Activated B cell treated with CpG ODN at 0.5 μM for 24 hours (primary cell): ENCODE data around the gene KCNN3. TPM values are rescaled to one million over a fixed set of nuclear protein-coding genes. Genes with fewer than 3 reads are reported as not detected.

ENCODE experiments used
- ATAC-seq: fragments of 200-7000 bp; cut with Tn5 transposase; one replicate; pipeline ENCODE4 v1.10.0; 2021; ENCODE audit warnings: low read depth, mild to moderate bottlenecking, moderate library complexity
- CTCF ChIA-PET: fragments of 350-600 bp; sonication (Branson Sonifier 250); formaldehyde crosslinking; loops from one replicate; lab custom pipeline; 2021; ENCODE audit warnings: antibody characterized with exemption; lab: Charles Lee
- POLR2A ChIA-PET: fragments of 350-600 bp; sonication (Branson Sonifier 250); formaldehyde crosslinking; loops from one replicate; lab custom pipeline; 2021; ENCODE audit warnings: antibody characterized with exemption; lab: Charles Lee
- DNase-seq: peaks from one replicate; pipeline ENCODE4 v3.0.0; 2022
- H3K27ac Mint-ChIP-seq: one replicate; pipeline ENCODE4 v1.8.0; 2020; ENCODE audit warnings: mixed read lengths
- H3K27me3 Mint-ChIP-seq: one replicate; pipeline ENCODE4 v1.8.0; 2021; ENCODE audit warnings: mixed read lengths
- H3K36me3 Mint-ChIP-seq: one replicate; pipeline ENCODE4 v1.8.0; 2021; ENCODE audit warnings: low read depth, mixed read lengths
- H3K4me1 Mint-ChIP-seq: one replicate; pipeline ENCODE4 v1.8.0; 2021; ENCODE audit warnings: mixed read lengths
- H3K4me3 Mint-ChIP-seq: one replicate; pipeline ENCODE4 v1.8.0; 2020; ENCODE audit warnings: mild to moderate bottlenecking, mixed read lengths
- H3K9me3 Mint-ChIP-seq: one replicate; pipeline ENCODE4 v1.8.0; 2020; ENCODE audit warnings: mixed read lengths
- CTCF ChIP-seq: fragments of 200-600 bp; IDR thresholded peaks from one replicate; pipeline ENCODE4 v1.8.0; 2022; ENCODE audit warnings: antibody characterized with exemption, mild to moderate bottlenecking
- intact Hi-C: fragments of 100-400 bp; cut with micrococcal nuclease; formaldehyde crosslinking; loops from one replicate; pipeline ENCODE4 v1.15.1; 2024
- total RNA-seq: library from RNA; stranded (reverse); gene quantifications from 2 replicates; pipeline ENCODE4 v1.2.3, GENCODE V29; 2022

The KCNN3 gene
- total RNA-seq, 1 donor from 2014 or later, result 1.1 TPM

GRCh38 chr1:154772606-154773506 lies 97.2 kb downstream of the KCNN3 start:
- peaks cover 14% of the 10 kb centered on the region for H3K4me1 Mint-ChIP-seq
- H3K36me3 Mint-ChIP-seq, result no peaks in the 10 kb centered on the region
- H3K4me3 Mint-ChIP-seq, result no peak overlapping the region
- no peaks in the 10 kb centered on the region for H3K9me3 Mint-ChIP-seq
- DNase-seq (no peak), ATAC-seq (no peak)
- POLR2A ChIA-PET, result interaction anchor here (0.5 kb wide), 1 partner anchor 501 kb away, joined by 6 read pairs; no protein-coding TSS in a partner anchor
- H3K27me3 Mint-ChIP-seq, result no peaks in the 10 kb centered on the region
- CTCF ChIA-PET, result interaction anchor here (0.8 to 1.6 kb wide), 2 partner anchors 12 to 106 kb away, joined by 3 read pairs; no protein-coding TSS in a partner anchor
- H3K27ac Mint-ChIP-seq, result peak overlapping the region; percentile 46
- TF ChIP-seq CTCF, result no peak
- intact Hi-C loops, result no loop called here

GRCh38 chr1:154772056-154772455 lies 98.0 kb downstream of the KCNN3 start:
- POLR2A ChIA-PET, result interaction anchor here (0.6 kb wide), 1 partner anchor 96 kb away, joined by 4 read pairs; no protein-coding TSS in a partner anchor
- TF ChIP-seq CTCF, result no peak
- ATAC-seq (no peak), DNase-seq (no peak)
- Mint-ChIP-seq H3K36me3 (no peaks in the 10 kb centered on the region), H3K27me3 (no peaks in the 10 kb centered on the region), H3K4me1 (peaks cover 14% of the 10 kb centered on the region), H3K27ac (no peak overlapping the region), H3K9me3 (no peaks in the 10 kb centered on the region), H3K4me3 (no peak overlapping the region)
- CTCF ChIA-PET, result interaction anchor here (0.8 kb wide), 1 partner anchor 12 kb away, joined by 3 read pairs; no protein-coding TSS in a partner anchor
- intact Hi-C loops, result no loop called here

- Mint-ChIP-seq H3K36me3 (no peaks in the 10 kb centered on the region), H3K4me3 (no peak overlapping the region), H3K4me1 (peaks cover 14% of the 10 kb centered on the region), H3K9me3 (no peaks in the 10 kb centered on the region), H3K27me3 (peaks cover under 1% of the 10 kb centered on the region), H3K27ac (no peak overlapping the region)
- no peak for DNase-seq
- POLR2A ChIA-PET, result no interaction called here
- CTCF ChIA-PET, result interaction anchor here (1.0 kb wide), 1 partner anchor 107 kb away, joined by 3 read pairs; no protein-coding TSS in a partner anchor
- no peak for TF ChIP-seq CTCF
- no peak for ATAC-seq
- intact Hi-C loops, result no loop called here
These were observed 99.0 kb downstream of the KCNN3 start for GRCh38 chr1:154770897-154771594.

GRCh38 chr1:154769193-154769895 lies 100.7 kb downstream of the KCNN3 start:
- Mint-ChIP-seq H3K36me3 (no peaks in the 10 kb centered on the region), H3K4me3 (no peak overlapping the region), H3K27ac (no peak overlapping the region), H3K27me3 (peaks cover 13% of the 10 kb centered on the region), H3K4me1 (peaks cover 14% of the 10 kb centered on the region), H3K9me3 (no peaks in the 10 kb centered on the region)
- POLR2A ChIA-PET, result no interaction called here
- DNase-seq (no peak), ATAC-seq (peak; percentile 42)
- intact Hi-C loops, result no loop called here
- no peak for TF ChIP-seq CTCF
- CTCF ChIA-PET, result interaction anchor here (0.5 to 1.5 kb wide), 3 partner anchors 9 to 289 kb away, joined by 3 to 5 read pairs (median 5); no protein-coding TSS in a partner anchor
